GM21526 (cell line): ENCODE measurements around the gene PTGES3L.
"Not testable (repeated sequence)": the region's sequence is repeated elsewhere in the genome, so short reads cannot be mapped to it uniquely, and the experiment has no call there.

Experiments used
- ATAC-seq: cut with Tn5 transposase; IDR thresholded peaks from one replicate; pipeline ENCODE4 v1.9.1; 2021; ENCODE audit warnings: moderate library complexity; ENCODE audit not compliant: unreplicated experiment, low FRiP score

Gene PTGES3L

DNA sequence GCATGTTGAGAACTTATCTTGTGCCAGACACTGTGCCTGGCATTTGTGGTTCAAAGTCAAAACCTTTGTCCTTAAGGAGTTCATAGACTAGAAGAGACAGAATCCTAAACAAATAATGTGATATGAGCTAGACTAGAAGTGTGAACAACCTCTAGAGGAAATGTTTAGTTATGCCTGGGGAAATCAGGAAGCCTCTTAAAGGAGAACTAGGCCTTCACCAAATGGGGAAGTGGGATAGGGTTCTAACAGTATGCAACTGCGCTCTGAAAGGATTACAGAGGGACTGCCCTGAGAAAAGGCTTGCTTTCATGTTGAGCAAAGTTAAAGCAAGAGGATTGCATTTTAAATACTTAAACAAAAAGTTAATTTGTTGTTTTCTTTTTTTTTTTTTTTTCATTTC is 5.3 kb upstream of the PTGES3L start:
- ATAC-seq: no peak

DNA sequence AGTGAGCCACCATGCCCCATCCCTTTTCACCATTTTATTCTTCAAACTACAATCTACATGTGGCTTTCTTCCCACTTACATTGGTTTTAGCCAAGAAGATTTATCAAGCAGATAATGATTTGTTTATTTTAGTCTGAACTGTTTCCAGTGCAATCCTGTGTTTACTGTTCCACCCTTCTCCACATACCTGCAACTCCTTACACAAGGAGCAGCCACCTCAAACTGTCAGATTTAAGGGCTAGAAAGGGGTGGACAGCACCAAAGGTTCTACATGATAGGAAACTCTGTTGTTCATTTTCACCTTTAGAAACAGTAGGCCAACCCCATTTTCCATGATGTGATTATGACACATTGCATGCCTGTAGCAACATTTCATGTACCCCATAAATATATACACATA is 2.4 kb upstream of the PTGES3L start:
- ATAC-seq: no peak

DNA sequence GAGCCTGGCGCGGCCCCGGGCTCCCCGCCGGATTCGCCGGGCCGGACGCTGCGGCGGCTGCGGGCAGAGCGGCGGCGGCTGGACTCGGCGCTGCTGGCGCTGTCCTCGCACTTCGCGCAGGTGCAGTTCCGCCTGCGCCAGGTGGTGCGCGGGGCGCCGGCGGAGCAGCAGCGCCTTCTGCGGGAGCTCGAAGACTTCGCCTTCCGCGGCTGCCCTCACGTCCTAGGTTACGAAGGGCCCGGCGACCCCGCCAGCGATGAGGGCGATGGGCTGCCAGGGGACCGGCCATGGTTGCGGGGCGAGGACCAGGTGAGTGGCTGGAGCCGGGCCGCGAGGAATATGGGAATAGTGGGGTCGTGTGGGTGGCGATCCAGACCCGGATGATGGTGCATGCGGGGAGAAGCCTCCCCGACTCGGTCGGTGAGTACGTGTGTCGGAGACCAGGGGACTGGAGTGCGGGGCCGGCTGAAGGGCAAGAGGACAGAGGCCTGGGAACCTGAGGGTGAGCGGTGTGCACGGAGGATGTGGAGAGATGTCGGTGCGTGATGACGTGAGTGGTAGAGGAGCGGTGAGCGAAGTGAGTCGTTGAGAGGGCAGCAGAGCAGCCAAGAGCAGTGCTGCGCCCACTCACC is 1.0 kb upstream of the PTGES3L start:
- peak; percentile 33 for ATAC-seq

DNA sequence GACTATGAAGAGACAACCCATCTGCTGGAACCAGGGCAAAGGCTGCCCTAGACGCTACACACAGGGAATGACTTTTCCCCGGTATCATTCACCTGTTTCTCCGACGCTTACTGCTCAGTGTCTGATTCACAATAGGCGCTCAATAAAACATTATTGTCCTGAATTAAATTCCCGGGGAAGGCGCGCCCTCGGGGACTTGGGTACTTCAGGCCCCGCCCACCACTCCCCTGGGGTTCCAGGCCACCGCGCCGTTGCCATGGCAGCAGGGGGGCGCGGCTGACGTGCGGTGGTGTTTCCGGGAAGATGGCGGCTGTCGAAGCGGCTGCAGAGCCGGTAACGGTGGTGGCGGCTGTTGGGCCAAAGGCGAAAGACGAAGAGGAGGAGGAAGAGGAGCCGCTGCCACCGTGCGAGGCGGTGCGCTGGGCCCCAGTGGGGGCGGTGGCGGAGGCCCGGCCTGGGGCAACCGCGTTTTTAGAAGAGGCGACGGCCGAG is 440 bp upstream of the PTGES3L start, which contains the start of gene RUNDC1:
Gene RUNDC1 (plus strand): TSS at position 292 of the 492 bp plus-strand sequence. CDS start 12 bp downstream, at position 304.
- peak; percentile 55 for ATAC-seq

DNA sequence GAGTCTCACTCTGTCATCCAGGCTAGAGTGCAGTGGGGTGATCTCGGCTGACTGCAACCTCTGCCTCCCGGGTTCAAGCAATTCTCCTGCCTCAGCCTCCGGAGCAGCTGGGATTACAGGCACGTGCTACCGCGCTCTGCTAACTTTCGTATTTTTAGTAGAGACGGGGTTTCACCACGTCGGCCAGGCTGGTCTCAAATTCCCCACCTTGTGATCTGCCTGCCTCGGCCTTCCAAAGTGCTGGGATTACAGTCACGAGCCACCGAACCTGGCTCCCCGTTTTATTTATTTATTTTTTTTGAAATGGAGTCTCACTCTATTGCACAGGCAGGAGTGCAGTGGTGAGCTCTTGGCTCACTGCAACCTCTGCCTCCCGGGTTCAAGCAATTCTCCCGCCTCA is 4.2 kb downstream of the PTGES3L start:
- ATAC-seq: not testable (repeated sequence)

DNA sequence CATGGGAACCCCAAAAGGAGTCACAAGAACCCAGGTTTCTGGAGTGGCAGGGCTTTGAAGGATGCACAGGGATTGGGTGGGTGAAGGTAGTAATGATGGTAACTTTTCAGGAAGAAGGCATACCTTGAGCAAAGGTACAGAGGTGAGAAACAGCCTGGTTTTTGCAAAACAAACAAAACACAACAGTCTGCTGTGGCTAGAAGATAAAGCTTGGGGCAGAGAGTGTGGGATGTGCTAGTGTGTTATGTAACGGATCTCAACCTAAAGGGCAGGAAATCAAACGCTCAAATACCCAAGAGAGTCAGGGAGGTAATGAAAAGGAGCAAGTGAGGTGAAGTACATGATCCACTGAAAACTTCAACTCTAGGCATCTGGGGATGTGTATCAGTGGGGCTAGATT is 4.6 kb downstream of the PTGES3L start:
- ATAC-seq: no peak

DNA sequence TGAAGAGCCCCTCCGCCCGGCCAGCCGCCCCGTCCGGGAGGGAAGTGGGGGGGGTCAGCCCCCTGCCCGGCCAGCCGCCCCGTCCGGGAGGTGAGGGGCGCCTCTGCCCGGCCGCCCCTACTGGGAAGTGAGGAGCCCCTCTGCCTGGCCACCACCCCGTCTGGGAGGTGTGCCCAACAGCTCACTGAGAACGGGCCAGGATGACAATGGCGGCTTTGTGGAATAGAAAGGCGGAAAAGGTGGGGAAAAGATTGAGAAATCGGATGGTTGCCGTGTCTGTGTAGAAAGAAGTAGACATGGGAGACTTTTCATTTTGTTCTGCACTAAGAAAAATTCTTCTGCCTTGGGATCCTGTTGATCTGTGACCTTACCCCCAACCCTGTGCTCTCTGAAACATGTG is 6.6 kb downstream of the PTGES3L start:
- ATAC-seq: not testable (repeated sequence)

DNA sequence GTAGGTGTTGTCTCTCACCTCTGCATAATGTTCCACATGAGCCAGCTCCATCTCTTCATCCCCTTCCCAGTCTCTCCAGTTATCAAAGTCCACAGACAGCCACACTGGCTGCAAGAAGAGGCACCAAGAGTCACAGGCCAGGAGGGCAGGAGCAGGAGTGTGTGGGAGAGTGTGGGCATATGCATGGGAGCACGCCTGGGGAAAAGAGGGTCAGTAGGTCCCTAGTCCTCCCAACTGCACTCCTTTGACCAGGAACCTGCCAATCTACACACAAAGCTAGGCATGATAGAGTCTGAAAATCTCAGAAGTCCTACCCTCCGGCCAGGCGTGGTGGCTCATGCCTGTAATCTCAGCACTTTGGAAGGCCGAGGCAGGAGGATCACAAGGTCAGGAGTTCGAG is 8.3 kb downstream of the PTGES3L start:
- no peak for ATAC-seq

DNA sequence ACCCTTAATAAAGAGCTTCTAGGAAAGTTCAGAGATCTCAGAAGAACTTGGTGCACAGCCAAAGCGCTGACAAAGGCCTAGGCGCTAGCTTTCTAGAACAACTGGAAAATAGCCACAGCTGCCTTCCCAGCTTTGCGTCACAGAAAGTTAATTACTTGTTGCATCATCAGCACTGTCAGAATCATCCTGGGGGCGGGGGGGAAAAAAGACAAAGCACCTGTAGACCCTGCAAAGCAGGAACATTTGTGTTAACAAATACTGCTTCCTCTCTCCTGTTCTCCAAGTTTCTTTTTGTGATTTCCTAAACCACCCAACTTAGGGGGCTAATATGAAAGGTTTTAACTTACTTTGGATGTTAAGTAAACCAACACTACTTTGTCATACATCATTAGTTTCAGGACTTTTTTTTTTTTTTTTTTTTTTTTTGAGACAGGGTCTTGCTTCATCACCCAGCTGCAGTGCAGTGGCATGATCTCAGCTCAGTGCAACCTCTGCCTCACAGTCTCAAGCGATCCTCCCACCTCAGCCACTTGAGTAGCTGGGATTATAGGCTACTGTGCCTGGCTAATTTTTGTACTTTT is 10.8 kb downstream of the PTGES3L start:
- ATAC-seq: no peak

DNA sequence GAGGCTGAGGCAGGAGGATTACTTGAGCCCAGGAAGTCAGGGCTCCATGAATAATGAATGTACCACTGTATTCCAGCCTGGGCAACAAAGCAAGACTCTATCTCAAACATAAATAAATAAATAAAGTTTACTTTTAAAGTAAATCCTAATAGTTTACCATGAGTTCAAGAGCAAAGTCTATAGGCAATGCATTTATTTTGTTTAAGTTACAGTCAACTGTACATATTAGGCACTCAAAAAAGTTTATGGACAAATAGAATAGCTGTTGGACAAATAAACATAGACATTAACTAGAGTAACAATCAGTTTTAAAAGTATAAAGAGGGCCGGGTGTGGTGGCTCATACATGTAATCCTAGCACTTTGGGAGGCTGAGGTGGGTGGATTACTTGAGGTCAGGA is 12.0 kb downstream of the PTGES3L start:
- no peak for ATAC-seq

DNA sequence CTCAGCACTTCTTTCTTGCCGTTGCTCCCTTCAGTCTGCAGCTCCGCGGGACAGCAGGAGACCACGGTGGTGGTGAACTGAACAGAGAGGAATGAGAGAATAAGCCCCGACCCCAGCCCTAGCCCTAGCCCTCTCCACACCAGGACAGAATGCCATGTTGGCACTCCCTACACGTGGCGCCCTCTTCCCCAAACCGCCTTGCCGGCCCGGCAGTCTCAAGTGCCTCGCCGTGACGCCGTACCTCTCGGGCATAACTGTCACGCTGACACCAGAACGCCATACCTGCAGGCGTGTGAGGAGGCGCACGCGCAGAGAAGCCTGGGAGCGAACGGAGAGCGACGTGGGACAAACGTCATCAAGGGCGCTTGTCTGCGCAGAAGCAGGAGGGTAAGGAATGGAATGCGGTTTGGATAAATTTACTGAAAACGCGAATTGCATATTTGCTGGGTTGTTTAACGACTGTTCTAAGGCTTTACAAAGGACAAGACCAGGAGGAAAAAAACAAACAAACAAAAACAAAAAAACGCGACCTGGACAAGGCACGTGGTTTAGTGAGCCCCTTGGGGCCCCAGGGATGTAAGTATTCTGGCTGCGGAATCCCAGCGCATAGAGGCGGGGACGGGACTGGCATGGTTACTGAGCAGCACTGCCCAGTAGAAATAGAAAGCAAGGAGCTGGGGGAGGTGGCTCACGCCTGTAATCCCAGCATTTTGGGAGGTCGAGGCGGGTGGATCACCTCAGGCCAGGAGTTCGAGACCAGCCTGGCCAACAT is 15.5 kb downstream of the PTGES3L start, which contains the start of gene AARSD1:
Gene AARSD1 (minus strand): TSS at position 294 of the 772 bp plus-strand sequence. CDS start 14 bp downstream, at position 280.
- peak; percentile 74 for ATAC-seq

DNA sequence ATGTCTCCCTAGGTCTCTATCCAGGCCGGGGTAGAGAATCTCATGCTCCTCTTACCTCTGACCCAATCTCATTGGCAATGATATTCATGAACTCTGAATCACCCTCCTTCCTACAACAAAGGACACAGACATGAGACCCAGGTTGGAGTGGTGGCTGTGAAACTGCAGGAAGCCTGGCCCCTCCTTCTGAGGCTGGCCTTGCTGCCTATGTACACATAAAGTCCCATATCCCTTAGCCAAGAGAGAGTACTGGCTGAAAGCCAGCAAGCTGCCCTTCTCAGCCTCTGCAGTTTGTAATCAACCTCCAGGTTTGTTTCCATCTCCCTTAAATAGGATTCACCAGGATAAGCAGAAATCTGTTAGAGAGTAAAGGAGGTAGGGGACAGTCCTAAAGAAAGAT is 26.2 kb downstream of the PTGES3L start:
- ATAC-seq: no peak

DNA sequence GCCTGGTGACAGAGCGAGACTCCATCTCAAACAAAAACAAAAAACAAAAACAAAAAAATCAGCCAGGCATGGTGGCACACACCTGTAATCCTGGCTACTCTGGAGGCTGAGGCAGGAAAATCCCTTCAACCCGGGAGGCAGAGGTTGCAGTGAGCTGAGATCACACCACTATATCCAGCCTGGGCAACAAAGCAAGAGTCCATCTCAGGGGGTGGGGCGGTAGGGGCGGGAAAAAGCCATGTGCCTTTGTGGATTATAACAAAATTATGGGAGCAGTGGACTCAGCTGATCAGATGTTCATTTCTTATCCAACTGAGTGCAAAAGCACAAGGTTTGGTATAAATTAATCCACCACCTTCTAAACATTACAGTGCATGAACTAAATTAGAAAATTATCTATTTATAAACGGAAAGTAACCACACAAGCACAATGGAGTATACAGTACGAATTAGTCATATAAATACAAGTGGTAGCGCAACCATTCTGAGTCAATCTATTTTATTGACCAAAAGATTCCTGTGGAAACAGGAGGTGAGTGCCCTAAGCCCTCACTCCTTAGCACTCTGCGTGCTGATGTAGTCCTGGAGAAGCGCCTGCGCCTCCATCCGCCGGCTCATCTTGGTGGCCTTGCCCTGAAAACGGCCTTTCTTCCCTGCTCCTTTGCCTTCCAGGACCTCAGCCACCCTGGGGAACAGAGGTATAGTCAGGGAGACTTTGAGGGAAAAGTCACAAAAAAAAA is 29.7 kb downstream of the PTGES3L start:
- no peak for ATAC-seq

DNA sequence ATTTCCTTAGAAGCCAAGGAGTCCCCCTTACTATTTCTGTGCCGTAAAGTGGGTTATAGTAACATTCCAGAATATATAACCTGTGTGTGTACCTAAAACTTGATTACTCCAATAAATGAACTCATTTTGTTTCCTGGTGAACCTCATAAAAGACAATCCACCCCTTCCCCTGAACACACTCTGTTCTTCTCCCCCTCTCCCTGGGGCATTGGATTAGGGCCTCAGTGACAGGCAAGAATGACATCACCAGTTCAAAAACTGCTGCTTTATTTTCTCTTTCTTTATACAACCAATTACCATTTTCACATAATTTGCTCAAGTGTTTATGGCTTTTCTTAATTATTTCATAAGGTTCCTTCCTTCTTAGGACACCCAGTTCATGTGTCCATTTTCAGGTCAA is 33.1 kb downstream of the PTGES3L start:
- ATAC-seq: no peak

DNA sequence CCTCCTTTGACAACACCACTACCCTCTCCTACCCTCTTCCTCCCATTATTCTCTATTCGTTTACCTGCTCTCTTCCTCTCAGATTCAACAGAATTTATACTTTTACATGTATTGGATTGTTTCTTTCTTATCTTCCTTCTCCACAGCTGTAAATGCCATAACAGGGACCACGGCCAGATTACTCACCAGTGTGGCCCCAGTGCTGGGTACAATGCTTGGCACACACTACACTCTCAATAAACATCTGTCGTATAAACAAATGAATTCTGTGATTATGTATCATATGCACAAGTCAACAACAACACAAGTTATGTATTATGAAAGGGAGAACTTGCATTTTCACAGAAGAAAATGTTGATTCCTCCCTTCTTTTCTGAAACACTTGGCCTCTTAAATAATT is 35.7 kb downstream of the PTGES3L start:
- ATAC-seq: no peak

DNA sequence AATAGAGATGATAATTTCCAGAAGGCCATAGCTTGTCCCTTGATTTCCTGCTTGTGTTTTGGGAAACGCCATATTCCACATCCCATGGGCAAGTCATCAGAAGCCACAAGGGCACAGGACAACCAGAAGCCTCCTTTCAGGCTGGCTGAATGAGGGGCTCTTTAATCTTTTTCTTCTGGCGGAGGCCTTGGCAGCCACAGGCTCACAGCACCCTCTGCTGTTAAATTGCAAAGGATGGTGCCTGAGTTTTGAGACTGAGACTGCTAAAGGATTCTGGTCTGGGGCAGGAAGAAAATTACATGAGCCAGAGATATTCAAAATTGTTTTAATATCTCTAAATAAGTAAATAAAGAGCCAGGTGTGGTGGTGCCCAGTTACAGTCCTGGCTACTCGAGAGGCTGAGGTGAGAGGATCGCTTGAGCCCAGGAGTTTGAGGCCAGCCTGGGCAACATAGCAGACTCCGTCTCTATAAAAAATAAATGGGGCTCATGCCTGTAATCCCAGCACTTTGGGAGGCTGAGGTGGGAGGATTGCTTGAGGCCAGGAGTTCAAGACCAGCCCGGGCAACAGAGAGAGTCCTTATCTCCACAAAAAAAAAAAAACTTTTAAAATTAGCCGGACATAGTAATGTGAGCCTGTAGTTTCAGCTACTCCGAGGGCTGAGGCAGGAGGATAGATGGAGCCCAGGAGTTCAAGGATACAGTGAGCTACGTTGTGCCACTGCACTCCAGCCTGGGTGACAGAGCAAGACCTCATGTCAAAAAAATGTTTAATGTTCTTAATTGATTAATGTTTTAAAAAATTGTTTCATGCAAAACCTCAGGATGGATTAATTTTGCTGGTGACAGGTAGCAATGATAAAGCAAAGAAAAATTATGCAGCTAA is 41.9 kb downstream of the PTGES3L start:
- ATAC-seq: no peak

DNA sequence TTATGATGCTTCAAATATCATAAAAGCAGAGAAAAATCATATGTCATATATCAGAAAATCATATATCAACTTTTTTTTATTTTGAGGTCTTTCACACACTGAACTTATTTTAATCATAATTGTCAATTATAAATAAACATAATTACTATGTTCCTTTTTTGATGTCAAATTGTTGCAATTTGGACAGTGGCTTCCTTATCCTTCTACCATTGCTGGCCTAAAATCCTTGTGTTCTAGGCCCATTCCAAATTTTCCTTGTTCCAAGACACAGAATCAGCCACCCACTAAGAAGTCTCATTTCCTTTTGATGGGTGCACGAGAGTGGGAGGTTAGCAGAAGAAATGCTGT is 50.4 kb downstream of the PTGES3L start:
- ATAC-seq: no peak

DNA sequence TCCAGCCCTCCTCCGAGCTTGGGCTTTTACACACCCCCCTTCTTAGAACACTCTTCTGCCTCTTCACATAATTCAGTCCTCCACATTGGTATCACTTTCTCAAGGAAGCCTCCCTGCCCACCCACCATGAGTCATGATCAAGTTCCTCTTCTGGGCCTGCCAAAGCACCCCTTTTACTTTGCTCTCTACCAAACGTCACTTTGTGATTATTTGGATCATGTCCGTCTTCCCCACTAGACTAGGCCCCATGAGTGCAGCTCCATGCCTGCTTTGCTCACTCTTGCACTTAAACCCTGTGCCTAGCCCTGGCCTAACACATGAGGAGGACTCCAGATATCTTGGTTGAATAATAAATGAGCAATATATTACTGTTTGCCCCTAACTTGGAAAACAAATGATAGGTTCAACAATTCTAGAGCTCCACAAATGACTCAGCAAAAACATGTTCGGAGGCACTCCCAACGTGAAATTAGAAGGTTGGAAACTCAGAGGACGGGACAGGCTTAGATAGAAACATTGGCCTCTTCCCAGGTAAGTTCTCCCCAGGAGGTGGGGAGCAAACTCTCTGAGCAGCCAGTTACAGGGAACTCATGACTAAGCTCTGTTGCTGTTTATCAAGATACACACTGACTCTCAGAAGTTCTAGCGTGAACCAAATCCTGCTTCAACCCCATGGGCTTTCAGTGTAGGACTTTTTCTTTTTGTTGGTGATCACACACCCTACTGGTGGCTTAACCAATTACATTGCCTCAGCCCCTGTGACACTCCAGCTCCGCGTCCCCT is 51.0 kb downstream of the PTGES3L start:
- no peak for ATAC-seq

DNA sequence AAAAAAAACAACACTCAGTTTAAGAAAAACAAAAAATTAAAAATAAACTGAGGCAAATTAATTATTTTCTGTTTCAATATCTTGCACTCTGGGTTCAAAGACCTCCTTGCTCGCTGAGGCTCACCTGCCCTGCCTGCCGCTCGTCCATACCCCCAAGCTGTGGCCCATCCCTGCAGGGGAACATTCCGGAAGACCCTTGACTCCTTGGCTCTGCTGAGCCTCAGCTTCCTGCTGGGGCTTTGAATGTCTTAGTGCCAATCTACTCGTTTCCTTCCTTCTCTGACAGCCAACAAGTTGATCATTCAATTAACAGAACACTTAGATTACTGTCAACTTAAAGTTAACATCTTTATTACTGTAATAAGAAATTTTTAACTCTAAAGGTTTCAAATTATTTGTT is 55.0 kb downstream of the PTGES3L start:
- no peak for ATAC-seq
